NCI-H1694 (cell line): Measurements from ENCODE around the gene SH2B2.
"Not testable (repeated sequence)": the region's sequence is repeated elsewhere in the genome, so short reads cannot be mapped to it uniquely, and the experiment has no call there.

Experiments used
- DNase-seq: peaks from one replicate; lab custom pipeline; 2025; lab: John Stamatoyannopoulos, UW

The SH2B2 gene

GRCh38 chr7:102287111-102287980 lies 678 bp downstream of the SH2B2 start:
- DNase-seq = no peak

GRCh38 chr7:102287981-102288278 lies 1.3 kb downstream of the SH2B2 start:
- no peak for DNase-seq

- no peak for DNase-seq
These were observed 1.7 kb downstream of the SH2B2 start for GRCh38 chr7:102288285-102288930.

- DNase-seq = no peak
These were observed 2.4 kb downstream of the SH2B2 start for GRCh38 chr7:102289057-102289456.

- no peak for DNase-seq
These were observed 4.6 kb downstream of the SH2B2 start for GRCh38 chr7:102291056-102291915.

GRCh38 chr7:102291916-102292267 lies 5.2 kb downstream of the SH2B2 start:
- no peak for DNase-seq

- DNase-seq = no peak
These were observed 6.4 kb downstream of the SH2B2 start for GRCh38 chr7:102292813-102293798.

GRCh38 chr7:102294589-102294988 lies 7.9 kb downstream of the SH2B2 start:
- DNase-seq = no peak

GRCh38 chr7:102295346-102296178 lies 8.9 kb downstream of the SH2B2 start:
- DNase-seq = no peak

GRCh38 chr7:102296179-102296438 lies 9.4 kb downstream of the SH2B2 start:
- no peak for DNase-seq

GRCh38 chr7:102296514-102296913 lies 9.8 kb downstream of the SH2B2 start:
- no peak for DNase-seq

GRCh38 chr7:102297487-102298218 lies 11.0 kb downstream of the SH2B2 start:
- no peak for DNase-seq

- no peak for DNase-seq
These were observed 14.1 kb downstream of the SH2B2 start for GRCh38 chr7:102300643-102301221.

GRCh38 chr7:102301367-102301766 lies 14.7 kb downstream of the SH2B2 start:
- not testable (repeated sequence) for DNase-seq

GRCh38 chr7:102302025-102302424 lies 15.4 kb downstream of the SH2B2 start:
- DNase-seq = no peak

GRCh38 chr7:102303669-102304422 lies 17.2 kb downstream of the SH2B2 start:
- DNase-seq = no peak

GRCh38 chr7:102304668-102305067 lies 18.0 kb downstream of the SH2B2 start:
- DNase-seq = no peak

GRCh38 chr7:102305414-102306268 lies 19.0 kb downstream of the SH2B2 start:
- DNase-seq = no peak
